AG04450 (cell line): ENCODE results near the gene WDR86. TPM values are rescaled to one million over a fixed set of nuclear protein-coding genes. Genes with fewer than 3 reads are reported as not detected.

Experiments
- CTCF ChIA-PET: fragments of 300-600, 350-600 bp; formaldehyde crosslinking; extraction: SDS; loops from one replicate; lab custom pipeline; 2022; ENCODE audit warnings: antibody characterized with exemption, inconsistent platforms; lab: Charles Lee
- POLR2A ChIA-PET: fragments of 350-600 bp; formaldehyde crosslinking; extraction: SDS; loops from one replicate; lab custom pipeline; 2021; ENCODE audit warnings: antibody characterized with exemption, inconsistent platforms; lab: Yijun Ruan, JAX
- DNase-seq: peaks from one replicate; pipeline ENCODE4 v3.0.0-alpha.2; 2011; ENCODE audit warnings: low read depth, low spot score
- H3K27ac ChIP-seq: one replicate; pipeline ENCODE4 v1.5.1; 2012; ENCODE audit warnings: low read depth, low read length, control low read depth
- H3K27me3 ChIP-seq: one replicate; pipeline ENCODE4 v1.6.0; 2012; ENCODE audit warnings: low read length; ENCODE audit not compliant: control insufficient read depth, insufficient read depth
- H3K4me3 ChIP-seq: 2 replicates; pipeline ENCODE4 v1.5.1; 2011; ENCODE audit warnings: mild to moderate bottlenecking, low read depth, low read length, control low read depth
- H3K9me3 ChIP-seq: 2 replicates; pipeline ENCODE4 v1.5.1; 2012; ENCODE audit warnings: low read length; ENCODE audit not compliant: control insufficient read depth, insufficient read depth
- polyA plus RNA-seq: library from polyadenylated mRNA; depleted of rRNA; stranded (reverse); fragments of >200 nt; gene quantifications from 2 replicates; pipeline ENCODE4 v1.2.3, GENCODE V29; 2011
- TF ChIP-seq, protein P1 (sequence below): IDR thresholded peaks from 2 replicates; pipeline ENCODE4 v1.5.1; 2011; ENCODE audit warnings: low read depth, low read length, control low read depth, inconsistent platforms

The WDR86 gene
- polyA plus RNA-seq, 1 experiment: 0.15 TPM

DNA sequence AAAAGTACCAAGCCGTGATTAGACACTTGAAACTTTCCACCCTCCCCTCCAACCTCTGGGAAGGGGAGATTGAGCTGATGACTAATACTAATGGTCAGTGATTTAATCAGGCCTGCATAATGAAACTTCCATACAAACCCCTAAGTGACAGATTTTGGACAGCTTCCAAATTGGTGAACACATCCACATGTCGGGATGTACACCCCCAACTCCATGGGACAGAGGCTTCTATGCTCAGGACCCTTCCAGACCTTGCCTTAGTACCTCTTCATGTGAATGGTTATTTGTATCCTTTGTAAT, 63.4 kb downstream of the WDR86 start:
- Histone ChIP-seq H3K9me3 (no peaks in the 10 kb centered on the region), H3K27ac (no peak overlapping the region), H3K4me3 (no peak overlapping the region), H3K27me3 (no peaks in the 10 kb centered on the region)
- TF ChIP-seq, protein P1, sequence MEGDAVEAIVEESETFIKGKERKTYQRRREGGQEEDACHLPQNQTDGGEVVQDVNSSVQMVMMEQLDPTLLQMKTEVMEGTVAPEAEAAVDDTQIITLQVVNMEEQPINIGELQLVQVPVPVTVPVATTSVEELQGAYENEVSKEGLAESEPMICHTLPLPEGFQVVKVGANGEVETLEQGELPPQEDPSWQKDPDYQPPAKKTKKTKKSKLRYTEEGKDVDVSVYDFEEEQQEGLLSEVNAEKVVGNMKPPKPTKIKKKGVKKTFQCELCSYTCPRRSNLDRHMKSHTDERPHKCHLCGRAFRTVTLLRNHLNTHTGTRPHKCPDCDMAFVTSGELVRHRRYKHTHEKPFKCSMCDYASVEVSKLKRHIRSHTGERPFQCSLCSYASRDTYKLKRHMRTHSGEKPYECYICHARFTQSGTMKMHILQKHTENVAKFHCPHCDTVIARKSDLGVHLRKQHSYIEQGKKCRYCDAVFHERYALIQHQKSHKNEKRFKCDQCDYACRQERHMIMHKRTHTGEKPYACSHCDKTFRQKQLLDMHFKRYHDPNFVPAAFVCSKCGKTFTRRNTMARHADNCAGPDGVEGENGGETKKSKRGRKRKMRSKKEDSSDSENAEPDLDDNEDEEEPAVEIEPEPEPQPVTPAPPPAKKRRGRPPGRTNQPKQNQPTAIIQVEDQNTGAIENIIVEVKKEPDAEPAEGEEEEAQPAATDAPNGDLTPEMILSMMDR: no peak
- POLR2A ChIA-PET: no interaction called here
- CTCF ChIA-PET: interaction anchor here (0.9 to 1.4 kb wide), 2 partner anchors 31 to 102 kb away, joined by 4 to 6 read pairs; no protein-coding TSS in a partner anchor
- no peak for DNase-seq

DNA sequence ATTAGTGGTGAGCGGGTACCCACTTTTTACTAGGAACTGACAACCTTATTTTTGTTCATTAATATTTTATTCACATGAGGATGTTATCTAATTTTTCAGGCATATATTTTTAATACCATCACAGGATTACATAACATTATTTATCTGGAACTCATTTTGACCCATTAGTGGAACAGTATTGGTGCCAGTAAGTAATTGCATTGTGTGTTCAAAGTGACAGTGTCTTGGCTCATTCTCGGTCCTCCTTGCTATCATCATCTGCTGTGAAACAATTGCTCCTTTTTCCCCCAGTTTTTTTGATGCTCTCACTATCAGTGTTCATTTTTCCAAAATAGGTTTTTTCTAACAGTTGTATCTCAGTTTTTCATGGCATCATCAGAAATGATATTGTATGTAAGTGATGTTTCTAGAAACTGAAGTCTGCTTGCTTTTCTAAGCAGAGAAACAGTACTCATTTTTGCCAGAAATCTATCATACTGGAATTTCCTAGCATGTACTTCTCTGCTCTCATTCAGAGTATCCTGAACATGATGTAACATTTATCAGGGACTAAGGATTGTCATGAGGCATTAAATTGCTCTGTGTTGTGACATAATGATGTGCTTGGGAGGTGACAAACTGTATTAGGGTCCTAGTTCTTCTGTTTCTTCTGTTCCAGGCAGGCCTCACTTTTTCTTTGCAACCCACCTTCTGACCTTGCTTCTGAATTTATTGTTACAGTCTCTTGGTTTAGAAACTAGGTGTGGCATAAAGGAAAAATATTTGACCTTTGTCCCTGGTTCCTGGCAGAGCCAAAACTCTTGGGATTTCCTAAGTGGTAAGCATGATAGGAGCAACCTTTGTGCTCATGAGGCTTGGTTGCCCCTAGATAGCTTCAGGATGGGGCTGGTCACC, 64.0 kb downstream of the WDR86 start:
- no peak for DNase-seq
- no peaks in the 10 kb centered on the region for H3K27me3 ChIP-seq
- H3K4me3 ChIP-seq: no peak overlapping the region
- no peaks in the 10 kb centered on the region for H3K9me3 ChIP-seq
- CTCF ChIA-PET: interaction anchor here (0.9 to 2.8 kb wide), 4 partner anchors 30 to 102 kb away, joined by 3 to 33 read pairs (median 5); no protein-coding TSS in a partner anchor
- no peak overlapping the region for H3K27ac ChIP-seq
- POLR2A ChIA-PET: no interaction called here
- TF ChIP-seq, protein P1: no peak

DNA sequence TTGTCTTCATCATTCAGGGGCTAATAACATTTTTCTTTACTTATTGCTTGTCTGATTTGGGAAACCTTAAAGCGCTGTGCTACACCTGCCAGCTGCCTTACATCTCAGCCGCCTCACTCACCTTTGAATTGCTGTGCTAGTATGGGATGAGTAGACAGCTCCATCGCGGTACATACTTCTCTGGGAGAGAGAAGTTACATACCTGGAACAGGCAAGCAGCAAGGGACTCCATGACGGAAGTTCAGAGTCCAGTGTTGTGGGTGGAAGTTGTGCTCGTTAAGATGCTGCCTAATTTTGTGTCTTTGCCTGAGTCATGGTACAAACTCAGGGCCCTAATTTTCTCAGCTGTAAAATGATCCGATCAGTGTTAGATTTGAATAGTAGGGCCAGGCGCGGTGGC, 66.3 kb downstream of the WDR86 start:
- CTCF ChIA-PET: interaction anchor here (0.7 to 2.8 kb wide), 4 partner anchors 8 to 99 kb away, joined by 3 to 33 read pairs (median 6); no protein-coding TSS in a partner anchor
- POLR2A ChIA-PET: no interaction called here
- TF ChIP-seq, protein P1: no peak

DNA sequence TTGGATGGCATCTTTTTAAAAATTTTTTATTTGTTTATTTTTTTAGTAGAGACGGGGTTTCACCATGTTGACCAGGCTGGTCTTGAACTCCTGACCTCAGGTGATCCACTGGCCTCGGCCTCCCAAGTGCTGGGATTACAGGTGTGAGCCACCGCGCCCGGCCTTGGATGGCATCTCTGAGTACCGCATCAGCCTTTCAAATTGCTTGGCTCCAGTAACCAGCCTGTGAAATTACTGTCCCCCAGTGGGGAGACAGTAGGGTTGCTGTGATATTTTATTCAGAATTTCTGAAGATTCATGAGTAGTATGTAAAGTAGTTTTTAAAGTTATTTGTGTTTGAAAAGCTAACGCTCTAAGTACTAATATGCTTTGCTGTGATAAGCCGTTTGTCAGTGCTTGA, 67.0 kb downstream of the WDR86 start:
- CTCF ChIA-PET: interaction anchor here (0.7 to 2.8 kb wide), 6 partner anchors 8 to 99 kb away, joined by 3 to 33 read pairs (median 6); no protein-coding TSS in a partner anchor
- peaks cover 7% of the 10 kb centered on the region for H3K27me3 ChIP-seq
- no peak overlapping the region for H3K27ac ChIP-seq
- no peak for DNase-seq
- POLR2A ChIA-PET: no interaction called here
- H3K9me3 ChIP-seq: 0 out of 2 replicates have a peak, but pooled peaks cover 2% of the 10 kb centered on the region
- peak overlapping the region; percentile 71 for H3K4me3 ChIP-seq
- TF ChIP-seq, protein P1: no peak

More for the DNA sequence above, 66.3 kb downstream of the WDR86 start:
- DNase-seq: no peak
- Histone ChIP-seq H3K27ac (no peak overlapping the region), H3K9me3 (0 out of 2 replicates have a peak, but pooled peaks cover 1% of the 10 kb centered on the region), H3K27me3 (peaks cover 7% of the 10 kb centered on the region), H3K4me3 (no peak overlapping the region)
